Thoracic aorta (tissue), 2 donors: ENCODE data around the gene RECK. TPM values are rescaled to one million over a fixed set of nuclear protein-coding genes. Genes with fewer than 3 reads are reported as not detected.

Source experiments
- ATAC-seq: fragments of 150-250 bp; one replicate; pipeline ENCODE4 v1.8.0; 2017; ENCODE audit warnings: low read depth; ENCODE audit not compliant: insufficient number of reproducible peaks, low FRiP score
- DNase-seq: peaks from one replicate; pipeline ENCODE4 v3.0.0-alpha.2; 2020; ENCODE audit warnings: low spot score
- H3K27ac ChIP-seq, 2 donors: fragments of 200-600 bp; sonication (generic); 1 replicate in 1 of 2; 2 replicates in 1 of 2; pipeline ENCODE4 v1.5.1; 2016; ENCODE audit warnings: mild to moderate bottlenecking in 2 of 2, moderate library complexity in 2 of 2
- H3K27me3 ChIP-seq: fragments of 200-600 bp; sonication (generic); replicated peaks from 2 replicates; pipeline ENCODE4 v1.6.0; 2016; ENCODE audit warnings: mild to moderate bottlenecking; ENCODE audit not compliant: insufficient read depth
- H3K36me3 ChIP-seq: fragments of 200-600 bp; sonication (generic); one replicate; pipeline ENCODE4 v1.5.1; 2016
- H3K4me1 ChIP-seq, 2 donors: fragments of 200-600 bp; sonication (generic); 1 replicate in 1 of 2; 2 replicates in 1 of 2; pipeline versions ENCODE4 v1.5.1 to v1.6.0; 2016; ENCODE audit warnings: low read depth in 2 of 2, mild to moderate bottlenecking in 1 of 2; ENCODE audit not compliant: control insufficient read depth in 1 of 2
- H3K4me3 ChIP-seq: fragments of 200-600 bp; sonication (generic); 2 replicates; pipeline ENCODE4 v1.5.1; 2016; ENCODE audit warnings: mild to moderate bottlenecking
- H3K9me3 ChIP-seq: fragments of 200-600 bp; sonication (generic); 2 replicates; pipeline ENCODE4 v1.5.1; 2016
- CTCF ChIP-seq: fragments of 200-600 bp; sonication (generic); IDR thresholded peaks from one replicate; pipeline ENCODE4 v1.5.1; 2019; ENCODE audit warnings: antibody characterized with exemption
- total RNA-seq, 2 donors: library from RNA; depleted of rRNA; stranded (reverse); fragments of >200 nt; gene quantifications; one replicate each; pipeline versions ENCODE4 v1.1.0 to v1.2.3, GENCODE V29; 2016

RECK gene
- total RNA-seq, 2 donors from 2014 or later, result 19.8 to 30.5 TPM

- ATAC-seq, result peak; percentile 58
- peaks cover 17 to 42% of the 10 kb centered on the region in 2 donors for H3K4me1 ChIP-seq
- DNase-seq, result no peak
- no peaks in the 10 kb centered on the region for H3K36me3 ChIP-seq
- peak; percentile 86 for TF ChIP-seq CTCF
- H3K27ac ChIP-seq, result peak overlapping the region; percentile 45 to 77
- peak overlapping the region; percentile 90 for H3K4me3 ChIP-seq
- no peaks in the 10 kb centered on the region for H3K9me3 ChIP-seq
- H3K27me3 ChIP-seq, result no peaks in the 10 kb centered on the region
Measured at GRCh38 chr9:36166168-36166927, 129.6 kb downstream of the RECK start.

- Histone ChIP-seq H3K9me3 (no peaks in the 10 kb centered on the region), H3K27ac (no peak within 1 kb of the TSS), H3K4me1 (peaks cover 8 to 17% of the 10 kb centered on the region in 2 donors), H3K36me3 (no peaks in the 10 kb centered on the region), H3K27me3 (no peaks in the 10 kb centered on the region), H3K4me3 (no peak within 1 kb of the TSS)
- DNase-seq (no peak), ATAC-seq (no peak)
- no peak for TF ChIP-seq CTCF
Measured at GRCh38 chr9:36169166-36169565, 132.5 kb downstream of the RECK start, which contains the start of gene CCIN. TSS of gene CCIN (plus strand) at chr9:36169388. CDS start at chr9:36169503, 115 bp downstream.

GRCh38 chr9:36169708-36170107 is 133.0 kb downstream of the RECK start:
- ATAC-seq (no peak), DNase-seq (no peak)
- Histone ChIP-seq H3K27ac (no peak overlapping the region), H3K9me3 (no peaks in the 10 kb centered on the region), H3K4me3 (no peak overlapping the region), H3K4me1 (peaks cover 8 to 11% of the 10 kb centered on the region in 2 donors), H3K36me3 (no peaks in the 10 kb centered on the region), H3K27me3 (no peaks in the 10 kb centered on the region)
- no peak for TF ChIP-seq CTCF

- H3K9me3 ChIP-seq, result no peaks in the 10 kb centered on the region
- H3K27me3 ChIP-seq, result no peaks in the 10 kb centered on the region
- no peak for ATAC-seq
- H3K36me3 ChIP-seq, result no peaks in the 10 kb centered on the region
- no peak for DNase-seq
- no peak overlapping the region for H3K27ac ChIP-seq
- no peak for TF ChIP-seq CTCF
- H3K4me1 ChIP-seq, result peaks cover under 1 to 3% of the 10 kb centered on the region in 2 donors
- no peak overlapping the region for H3K4me3 ChIP-seq
Measured at GRCh38 chr9:36170531-36170930, 133.8 kb downstream of the RECK start.

GRCh38 chr9:36173861-36174260 is 137.1 kb downstream of the RECK start:
- Histone ChIP-seq H3K36me3 (no peaks in the 10 kb centered on the region), H3K9me3 (no peaks in the 10 kb centered on the region)
- no peak for DNase-seq

More at GRCh38 chr9:36173861-36174260, 137.1 kb downstream of the RECK start:
- no peaks in the 10 kb centered on the region for H3K4me1 ChIP-seq
- no peak overlapping the region for H3K4me3 ChIP-seq
- no peak for TF ChIP-seq CTCF
- no peak overlapping the region for H3K27ac ChIP-seq
- no peak for ATAC-seq
- no peaks in the 10 kb centered on the region for H3K27me3 ChIP-seq

Other genes starting within 250 kb of the RECK start
- gene NPR2, start 245.3 kb upstream of the RECK start, total RNA-seq, result 10 to 100 TPM; 30.8 to 38.2 TPM
- 1 to 10 TPM in 1 of 2 donors, under 1 TPM in 1; 0.21 to 5.7 TPM for gene SPAG8, start 224.7 kb upstream of the RECK start, total RNA-seq
- gene HINT2, start 221.9 kb upstream of the RECK start, total RNA-seq, result 10 to 100 TPM; 18.4 to 45.4 TPM
- not detected for gene FAM221B, start 208.2 kb upstream of the RECK start, total RNA-seq
- 10 to 100 TPM; 14.6 to 24.2 TPM for gene TMEM8B, start 207.7 kb upstream of the RECK start, total RNA-seq
- not detected for gene OR13J1, start 166.5 kb upstream of the RECK start, total RNA-seq
- gene HRCT1, start 130.7 kb upstream of the RECK start, total RNA-seq, result 10 to 100 TPM; 20.4 to 23.6 TPM
- 1 to 10 TPM; 3.2 to 4.9 TPM for gene SPAAR, start 127.4 kb upstream of the RECK start, total RNA-seq
- gene OR2S2, start 78.8 kb upstream of the RECK start, total RNA-seq, result not detected
- gene GLIPR2, start 99.8 kb downstream of the RECK start, total RNA-seq, result 10 to 100 TPM; 47.0 to 52.1 TPM
- 1 to 10 TPM; 1.6 to 2.3 TPM for gene CCIN, start 132.5 kb downstream of the RECK start, total RNA-seq
- gene CLTA, start 154.0 kb downstream of the RECK start, total RNA-seq, result 100 to 1,000 TPM; 127 to 145 TPM
- 10 to 100 TPM; 23.3 to 26.1 TPM for gene GNE, start 221.5 kb downstream of the RECK start, total RNA-seq